Mucosa of rectum (tissue), 2 donors: ENCODE results near the gene CREB3.

Source experiments
- H3K27ac ChIP-seq, 2 donors: one replicate each; pipeline ENCODE4 v1.7.0; 2013; ENCODE audit warnings: inconsistent platforms in 2 of 2, low read depth in 2 of 2, low read length in 2 of 2
- H3K27me3 ChIP-seq, 2 donors: one replicate each; pipeline ENCODE4 v1.7.0; 2013; ENCODE audit warnings: low read length in 2 of 2; ENCODE audit not compliant: control insufficient read depth in 2 of 2, insufficient read depth in 2 of 2
- H3K36me3 ChIP-seq, 2 donors: one replicate each; pipeline ENCODE4 v1.7.0; 2013; ENCODE audit warnings: low read length in 2 of 2; ENCODE audit not compliant: control insufficient read depth in 2 of 2, insufficient read depth in 2 of 2
- H3K4me1 ChIP-seq, 2 donors: one replicate each; pipeline ENCODE4 v1.7.0; 2013; ENCODE audit warnings: low read length in 2 of 2, mild to moderate bottlenecking in 1 of 2; ENCODE audit not compliant: control insufficient read depth in 2 of 2, insufficient read depth in 2 of 2
- H3K4me3 ChIP-seq, 2 donors: one replicate each; pipeline ENCODE4 v1.7.0; 2013; ENCODE audit warnings: low read length in 2 of 2
- H3K9ac ChIP-seq, 2 donors: one replicate each; pipeline ENCODE4 v1.7.0; 2013; ENCODE audit warnings: low read length in 2 of 2, low read depth in 1 of 2, mild to moderate bottlenecking in 1 of 2
- H3K9me3 ChIP-seq, 2 donors: one replicate each; pipeline ENCODE4 v1.7.0; 2013; ENCODE audit warnings: low read length in 2 of 2; ENCODE audit not compliant: control insufficient read depth in 2 of 2
- donor health status: healthy.
- donor health status: Normal muscosa, but diverticular disease.

CREB3 gene

DNA sequence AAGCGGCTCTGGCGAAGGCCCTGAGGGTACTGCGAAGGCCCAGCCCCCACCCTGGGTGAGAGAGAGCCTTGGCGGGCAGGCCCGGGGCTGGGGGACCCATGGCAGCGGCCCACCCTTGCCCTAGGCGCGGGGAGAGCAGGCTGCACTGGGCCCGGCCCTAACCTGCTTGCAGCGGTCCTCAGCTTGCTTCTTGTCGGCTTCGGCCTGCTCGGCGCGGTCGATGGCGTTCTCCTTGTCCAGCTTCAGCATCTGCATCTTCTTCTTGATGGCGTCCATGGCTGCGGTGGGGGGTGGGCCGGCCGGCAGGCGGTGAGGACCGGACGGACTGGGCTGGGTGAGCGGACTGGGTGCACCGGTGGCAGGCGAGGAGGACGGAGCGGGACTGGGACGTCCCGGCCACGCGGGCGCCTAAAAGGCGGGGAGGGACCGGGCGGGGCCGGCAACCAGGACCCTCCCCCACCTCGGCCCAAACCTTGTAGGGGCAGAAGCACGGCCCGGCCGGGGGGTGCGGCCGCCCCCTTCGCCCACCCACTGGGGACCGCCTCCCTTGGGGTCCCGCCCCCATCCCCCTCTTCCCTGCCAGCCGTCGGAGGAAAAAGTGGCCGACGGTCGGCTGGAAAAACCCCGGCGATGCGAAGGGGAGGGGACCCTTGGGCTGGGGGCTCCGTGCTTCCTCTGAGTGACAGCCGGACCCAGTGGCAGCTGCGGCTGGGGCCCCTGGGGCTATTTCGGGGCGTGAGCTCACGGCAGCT lies 42.7 kb upstream of the CREB3 start, which contains the start of gene TPM2:
TPM2 (minus strand) TSS at position 384 of the 752 bp plus-strand sequence; CDS start at position 276, 108 bp downstream.
- no peaks in the 10 kb centered on the region for H3K9me3 ChIP-seq
- peak within 1 kb of the TSS; percentile 64 to 77 for H3K9ac ChIP-seq
- peak within 1 kb of the TSS; percentile 82 to 86 for H3K27ac ChIP-seq
- peak within 1 kb of the TSS; percentile 67 to 77 for H3K4me3 ChIP-seq
- H3K36me3 ChIP-seq, result no peaks in the 10 kb centered on the region
- no peaks in the 10 kb centered on the region for H3K27me3 ChIP-seq
- H3K4me1 ChIP-seq, result peaks cover 6 to 8% of the 10 kb centered on the region in 2 donors

DNA sequence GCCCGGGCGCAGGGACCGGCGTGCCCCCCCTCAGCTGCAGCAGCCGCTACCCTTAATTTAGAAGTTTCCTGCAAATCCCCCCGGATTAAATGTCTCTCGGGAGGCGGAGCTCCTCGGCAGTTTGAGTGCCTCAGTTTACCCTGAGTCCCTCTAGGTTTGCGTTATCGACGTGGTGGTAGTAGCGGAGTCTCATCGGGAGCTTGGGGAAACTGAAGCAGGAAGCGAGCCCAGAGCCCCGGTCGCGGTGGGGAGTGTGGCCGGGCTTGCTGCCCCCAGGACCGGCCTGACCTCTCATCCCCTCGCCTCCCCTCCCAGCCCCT lies 42.2 kb upstream of the CREB3 start:
- H3K4me3 ChIP-seq, result peak overlapping the region; percentile 65 to 77
- H3K9me3 ChIP-seq, result no peaks in the 10 kb centered on the region
- H3K9ac ChIP-seq, result peak overlapping the region; percentile 58 to 70
- H3K4me1 ChIP-seq, result peaks cover 6 to 8% of the 10 kb centered on the region in 2 donors
- no peaks in the 10 kb centered on the region for H3K36me3 ChIP-seq
- H3K27me3 ChIP-seq, result no peaks in the 10 kb centered on the region
- H3K27ac ChIP-seq, result peak overlapping the region; percentile 82 to 86

GRCh38 chr9:35690614-35691333 lies 41.7 kb upstream of the CREB3 start:
- H3K4me3 ChIP-seq, result peak overlapping the region; percentile 67 to 77
- H3K27me3 ChIP-seq, result no peaks in the 10 kb centered on the region
- peaks cover 6 to 9% of the 10 kb centered on the region in 2 donors for H3K4me1 ChIP-seq
- no peaks in the 10 kb centered on the region for H3K36me3 ChIP-seq
- no peaks in the 10 kb centered on the region for H3K9me3 ChIP-seq
- H3K9ac ChIP-seq, result peak overlapping the region; percentile 64 to 77
- H3K27ac ChIP-seq, result peak overlapping the region; percentile 82 to 86

DNA sequence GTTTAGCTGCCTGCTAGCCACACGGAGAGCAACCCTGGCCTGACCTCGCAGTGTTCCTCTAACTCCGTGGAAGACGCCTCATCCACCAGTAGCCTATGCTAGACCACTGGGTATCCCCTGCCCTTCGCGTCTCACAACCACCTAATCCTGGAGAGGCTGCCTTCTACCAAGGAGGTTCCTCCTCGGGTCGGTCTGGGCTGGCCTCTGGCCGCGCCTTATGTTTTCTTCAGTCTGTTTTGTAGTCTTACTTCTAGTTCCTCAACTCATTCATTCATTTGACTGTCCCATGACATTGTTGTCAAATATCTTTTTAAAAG lies 41.2 kb upstream of the CREB3 start:
- Histone ChIP-seq H3K4me1 (peaks cover 6 to 12% of the 10 kb centered on the region in 2 donors), H3K9me3 (no peaks in the 10 kb centered on the region), H3K27me3 (no peaks in the 10 kb centered on the region), H3K4me3 (peak overlapping the region; percentile 67 to 77), H3K9ac (peak overlapping the region; percentile 64 to 77), H3K27ac (peak overlapping the region; percentile 82 to 86), H3K36me3 (no peaks in the 10 kb centered on the region)

DNA sequence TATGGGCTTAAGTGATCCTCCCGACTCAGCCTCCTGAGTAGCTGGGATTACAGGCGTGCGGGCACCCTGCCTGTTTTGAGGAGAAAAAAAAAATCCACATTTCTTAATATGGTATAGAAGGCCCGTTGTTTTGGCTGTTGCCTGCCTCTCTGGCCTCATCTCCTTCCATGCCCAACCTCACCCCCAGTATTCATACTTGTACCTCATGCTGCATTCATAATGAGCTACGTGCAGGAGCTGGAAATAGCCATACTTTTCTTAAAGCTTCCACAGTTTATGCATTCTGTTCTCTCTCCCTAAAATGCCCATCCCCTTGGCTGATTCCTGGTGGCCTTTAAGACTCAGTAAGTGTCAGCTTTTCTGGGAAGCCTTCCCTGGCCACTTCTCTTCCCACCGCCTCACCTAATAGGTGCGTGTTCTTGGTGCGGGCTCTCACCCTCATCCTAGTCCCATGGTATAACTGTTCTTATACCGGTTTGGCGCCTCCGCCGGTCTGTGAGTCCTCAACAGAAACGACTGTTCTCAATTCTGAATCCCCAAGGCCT lies 40.6 kb upstream of the CREB3 start:
- H3K9ac ChIP-seq, result peak overlapping the region in 1 of 2 donors; percentile 77
- no peaks in the 10 kb centered on the region for H3K27me3 ChIP-seq
- H3K27ac ChIP-seq, result peak overlapping the region; percentile 82 to 86
- peaks cover 6 to 12% of the 10 kb centered on the region in 2 donors for H3K4me1 ChIP-seq
- H3K9me3 ChIP-seq, result no peaks in the 10 kb centered on the region
- H3K36me3 ChIP-seq, result peaks cover under 1 to 2% of the 10 kb centered on the region in 2 donors
- H3K4me3 ChIP-seq, result no peak overlapping the region

DNA sequence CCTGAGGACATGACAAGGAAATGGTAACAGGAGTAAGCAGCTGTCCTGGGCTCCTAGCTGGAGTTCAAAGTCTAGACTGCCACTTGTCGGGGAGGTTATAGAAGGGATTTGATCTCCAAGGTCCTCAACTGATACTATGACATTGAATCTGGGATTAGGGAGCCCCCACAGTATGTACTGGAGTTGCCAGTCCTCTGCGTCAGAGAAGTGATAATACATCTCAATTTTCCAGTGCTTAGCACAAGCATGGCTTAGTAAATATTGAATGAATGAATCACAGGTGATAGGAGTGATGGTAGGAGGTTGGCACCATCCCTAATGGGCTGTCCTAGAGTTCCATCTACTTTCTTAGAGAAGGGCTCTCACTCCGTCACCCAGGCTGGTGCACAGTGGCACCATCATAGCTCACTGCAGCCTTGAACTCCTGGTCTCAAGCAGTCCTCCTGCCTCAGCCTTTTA lies 36.5 kb upstream of the CREB3 start:
- Histone ChIP-seq H3K9ac (no peak overlapping the region), H3K36me3 (peaks cover 41% of the 10 kb centered on the region in 2 donors)

GRCh38 chr9:35696520-35697215 lies 35.8 kb upstream of the CREB3 start:
- Histone ChIP-seq H3K9ac (no peak overlapping the region), H3K9me3 (no peaks in the 10 kb centered on the region), H3K4me1 (peaks cover 0 to 4% of the 10 kb centered on the region in 2 donors), H3K27me3 (no peaks in the 10 kb centered on the region), H3K27ac (peak overlapping the region in 1 of 2 donors; percentile 2), H3K4me3 (no peak overlapping the region), H3K36me3 (peaks cover 44 to 48% of the 10 kb centered on the region in 2 donors)

More for the DNA sequence above, 36.5 kb upstream of the CREB3 start:
- Histone ChIP-seq H3K4me3 (no peak overlapping the region), H3K27ac (peak overlapping the region in 1 of 2 donors; percentile 2), H3K27me3 (no peaks in the 10 kb centered on the region), H3K9me3 (no peaks in the 10 kb centered on the region), H3K4me1 (peaks cover 0 to 10% of the 10 kb centered on the region in 2 donors)

GRCh38 chr9:35697486-35697885 lies 35.0 kb upstream of the CREB3 start:
- Histone ChIP-seq H3K9me3 (no peaks in the 10 kb centered on the region), H3K9ac (no peak overlapping the region), H3K27ac (no peak overlapping the region), H3K27me3 (no peaks in the 10 kb centered on the region), H3K36me3 (peaks cover 49 to 55% of the 10 kb centered on the region in 2 donors), H3K4me1 (peaks cover 0 to 4% of the 10 kb centered on the region in 2 donors), H3K4me3 (no peak overlapping the region)

DNA sequence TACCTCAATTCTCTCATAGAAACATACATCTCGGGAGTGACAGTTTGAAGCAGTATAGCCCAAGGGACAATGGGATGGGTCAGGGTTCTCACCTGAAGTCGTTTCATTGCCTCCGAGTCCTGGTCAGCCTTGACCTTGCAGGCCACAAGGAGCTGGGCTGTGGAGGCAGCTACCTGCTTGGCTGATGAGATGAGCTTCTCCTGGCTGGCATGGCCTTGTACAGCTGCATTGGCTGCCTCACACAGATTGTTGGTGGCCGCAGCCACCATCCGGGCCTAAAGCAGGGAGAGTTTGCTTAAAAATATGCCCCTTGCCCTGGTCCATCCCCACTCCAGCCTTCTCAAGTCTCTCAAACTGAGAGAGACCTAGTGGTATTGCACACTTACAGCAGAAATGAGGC lies 34.2 kb upstream of the CREB3 start:
- H3K4me3 ChIP-seq, result no peak overlapping the region
- peaks cover 56 to 61% of the 10 kb centered on the region in 2 donors for H3K36me3 ChIP-seq
- no peaks in the 10 kb centered on the region for H3K27me3 ChIP-seq
- no peaks in the 10 kb centered on the region for H3K9me3 ChIP-seq
- no peak overlapping the region for H3K9ac ChIP-seq
- H3K27ac ChIP-seq, result no peak overlapping the region
- peaks cover 0 to 4% of the 10 kb centered on the region in 2 donors for H3K4me1 ChIP-seq
